Measurements from ENCODE around the gene PLAC9.
A peak's percentile ranks its signal among the peaks of the same experiment; 100 is the strongest.

PLAC9 gene

DNA sequence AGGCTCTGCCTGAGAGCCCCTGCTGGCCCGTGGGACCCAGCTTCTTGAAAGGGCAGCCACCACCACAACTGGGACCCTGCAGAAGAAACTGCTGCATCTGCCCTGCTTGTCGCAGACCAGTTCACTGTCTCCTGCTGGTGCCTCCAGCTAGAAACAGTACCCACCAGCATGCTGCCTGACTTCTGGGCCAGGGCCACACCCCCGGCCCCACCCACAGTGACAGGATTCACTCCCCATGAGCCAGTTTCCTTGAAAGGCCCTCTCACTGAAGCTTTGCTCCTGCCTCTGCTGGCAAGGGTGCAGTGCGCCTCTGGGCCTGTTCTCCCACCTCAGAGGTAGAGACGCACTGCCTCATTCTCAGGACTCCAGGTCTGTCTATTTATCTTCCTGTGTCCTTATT, 40.4 kb downstream of the PLAC9 start:
- no peak for DNase-seq
- in situ Hi-C loops (cut with MboI; ENCODE audit: low pct_unique_long_range_greater_than_20kb, low sequenced_read_pairs) = no loop called here

- DNase-seq = no peak
- in situ Hi-C loops (cut with MboI; ENCODE audit: low pct_unique_long_range_greater_than_20kb, low sequenced_read_pairs) = no loop called here
Measured at GRCh38 chr10:80173466-80173865, 40.9 kb downstream of the PLAC9 start.

GRCh38 chr10:80174641-80175395, 42.3 kb downstream of the PLAC9 start:
- no peak for DNase-seq
- in situ Hi-C loops (cut with MboI; ENCODE audit: low pct_unique_long_range_greater_than_20kb, low sequenced_read_pairs) = no loop called here

GRCh38 chr10:80176526-80176925, 44.0 kb downstream of the PLAC9 start:
- in situ Hi-C loops (cut with MboI; ENCODE audit: low pct_unique_long_range_greater_than_20kb, low sequenced_read_pairs) = no loop called here
- DNase-seq = no peak

- in situ Hi-C loops (cut with MboI; ENCODE audit: low pct_unique_long_range_greater_than_20kb, low sequenced_read_pairs) = no loop called here
- DNase-seq = no peak
Measured at GRCh38 chr10:80177781-80178636, 45.5 kb downstream of the PLAC9 start.

GRCh38 chr10:80182986-80183385, 50.5 kb downstream of the PLAC9 start:
- no peak for DNase-seq
- in situ Hi-C loops (cut with MboI; ENCODE audit: low pct_unique_long_range_greater_than_20kb, low sequenced_read_pairs) = no loop called here

DNA sequence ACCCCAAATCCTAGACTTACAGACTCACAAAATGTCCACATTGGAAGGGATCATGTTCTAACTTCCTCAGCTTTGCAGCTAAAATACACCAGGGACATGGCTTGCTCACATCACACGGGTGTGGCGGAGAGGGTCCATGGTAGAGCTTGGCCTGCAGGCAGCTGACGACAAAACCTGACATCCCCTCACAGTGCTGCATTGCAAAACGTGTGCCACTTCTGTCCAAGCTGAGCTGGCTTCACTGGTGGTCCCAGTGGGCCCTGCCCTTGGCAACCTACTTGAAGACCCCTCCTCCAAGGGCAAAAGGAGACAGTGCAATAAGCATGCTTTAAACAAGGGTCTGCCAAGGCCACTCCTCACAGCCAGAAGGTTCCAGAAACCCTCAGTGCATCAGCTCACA, 50.9 kb downstream of the PLAC9 start:
- no peak for DNase-seq
- in situ Hi-C loops (cut with MboI; ENCODE audit: low pct_unique_long_range_greater_than_20kb, low sequenced_read_pairs) = no loop called here

GRCh38 chr10:80184291-80184690, 51.8 kb downstream of the PLAC9 start:
- no peak for DNase-seq
- in situ Hi-C loops (cut with MboI; ENCODE audit: low pct_unique_long_range_greater_than_20kb, low sequenced_read_pairs) = no loop called here

DNA sequence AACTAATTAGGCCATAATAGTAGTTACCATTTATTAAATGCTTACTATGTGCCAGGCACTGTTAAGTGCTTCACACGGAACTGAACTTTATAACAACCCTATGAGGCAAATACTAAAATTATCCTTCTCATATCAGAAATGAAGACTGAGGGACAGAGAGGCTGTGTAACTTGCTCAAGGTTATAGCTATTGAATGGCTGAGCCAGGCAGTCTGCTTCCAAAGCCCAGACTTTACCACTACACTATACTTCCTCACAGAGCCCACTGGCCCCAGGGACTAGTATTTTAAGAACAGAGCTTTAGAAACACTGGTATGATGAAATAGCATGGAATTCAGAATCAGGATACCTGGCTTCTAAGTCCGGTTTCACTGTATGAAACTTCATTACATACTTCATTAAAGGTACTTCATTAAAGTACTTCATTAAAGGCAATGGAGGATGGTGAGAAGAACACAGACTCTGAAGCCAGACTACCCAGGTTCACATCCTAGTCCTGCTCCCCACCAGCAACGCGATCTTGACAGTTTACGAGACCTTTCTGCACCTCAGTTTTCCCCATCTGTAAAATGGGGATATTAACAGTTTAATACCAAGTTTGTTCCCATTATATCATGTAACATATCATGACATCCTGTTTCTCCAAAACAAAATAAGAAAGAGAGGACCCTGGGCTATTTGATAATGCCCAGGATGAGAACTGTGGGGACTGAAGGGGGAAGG, 53.2 kb downstream of the PLAC9 start:
- in situ Hi-C loops (cut with MboI; ENCODE audit: low pct_unique_long_range_greater_than_20kb, low sequenced_read_pairs) = no loop called here
- DNase-seq = no peak

- no peak for DNase-seq
- in situ Hi-C loops (cut with MboI; ENCODE audit: low pct_unique_long_range_greater_than_20kb, low sequenced_read_pairs) = no loop called here
Measured at GRCh38 chr10:80186364-80187012, 54.0 kb downstream of the PLAC9 start.

DNA sequence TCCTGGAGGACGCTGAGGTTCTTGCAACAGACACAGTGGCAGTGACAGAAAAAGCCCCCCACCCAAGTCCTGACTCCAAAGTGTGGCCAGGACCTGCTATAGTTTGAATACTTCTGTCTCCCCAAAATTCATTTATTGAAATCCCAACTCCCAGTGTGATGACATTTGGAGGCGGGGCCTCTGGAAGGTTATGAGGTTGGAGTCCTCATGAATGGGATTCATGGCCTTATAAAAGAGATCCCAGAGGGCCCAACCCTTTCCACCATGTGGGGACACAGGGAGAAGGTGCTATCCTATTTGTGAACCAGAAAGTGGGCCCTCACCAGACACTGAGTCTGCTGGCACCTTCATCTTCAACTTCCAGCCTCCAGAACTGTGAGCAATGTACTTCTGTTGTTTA, 54.5 kb downstream of the PLAC9 start:
- no peak for DNase-seq
- in situ Hi-C loops (cut with MboI; ENCODE audit: low pct_unique_long_range_greater_than_20kb, low sequenced_read_pairs) = no loop called here

GRCh38 chr10:80187465-80188409, 55.2 kb downstream of the PLAC9 start:
- peak; percentile 90 for DNase-seq
- in situ Hi-C loops (cut with MboI; ENCODE audit: low pct_unique_long_range_greater_than_20kb, low sequenced_read_pairs) = no loop called here

- in situ Hi-C loops (cut with MboI; ENCODE audit: low pct_unique_long_range_greater_than_20kb, low sequenced_read_pairs) = no loop called here
- DNase-seq = no peak
Measured at GRCh38 chr10:80188713-80189112, 56.2 kb downstream of the PLAC9 start.

GRCh38 chr10:80191589-80192270, 59.2 kb downstream of the PLAC9 start:
- DNase-seq = no peak
- in situ Hi-C loops (cut with MboI; ENCODE audit: low pct_unique_long_range_greater_than_20kb, low sequenced_read_pairs) = no loop called here

DNA sequence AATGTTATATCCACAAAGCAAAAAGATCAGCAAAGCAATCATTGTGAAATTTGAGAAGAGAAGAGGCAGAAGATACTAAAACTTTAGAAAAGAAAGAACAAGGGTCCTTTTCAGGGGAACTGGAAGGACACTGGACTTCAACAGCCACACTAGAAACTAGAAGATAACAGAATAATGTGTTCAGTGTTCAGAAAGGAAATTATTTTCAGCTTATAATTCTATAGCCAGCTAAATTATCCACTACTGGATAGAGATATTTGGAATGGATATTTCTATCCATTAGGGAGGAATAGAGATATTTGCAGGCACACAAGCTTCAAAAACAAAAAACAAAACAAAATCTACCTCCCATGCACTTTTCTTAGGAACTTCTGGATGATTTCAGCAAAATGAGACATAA, 60.0 kb downstream of the PLAC9 start:
- DNase-seq = no peak
- in situ Hi-C loops (cut with MboI; ENCODE audit: low pct_unique_long_range_greater_than_20kb, low sequenced_read_pairs) = no loop called here

DNA sequence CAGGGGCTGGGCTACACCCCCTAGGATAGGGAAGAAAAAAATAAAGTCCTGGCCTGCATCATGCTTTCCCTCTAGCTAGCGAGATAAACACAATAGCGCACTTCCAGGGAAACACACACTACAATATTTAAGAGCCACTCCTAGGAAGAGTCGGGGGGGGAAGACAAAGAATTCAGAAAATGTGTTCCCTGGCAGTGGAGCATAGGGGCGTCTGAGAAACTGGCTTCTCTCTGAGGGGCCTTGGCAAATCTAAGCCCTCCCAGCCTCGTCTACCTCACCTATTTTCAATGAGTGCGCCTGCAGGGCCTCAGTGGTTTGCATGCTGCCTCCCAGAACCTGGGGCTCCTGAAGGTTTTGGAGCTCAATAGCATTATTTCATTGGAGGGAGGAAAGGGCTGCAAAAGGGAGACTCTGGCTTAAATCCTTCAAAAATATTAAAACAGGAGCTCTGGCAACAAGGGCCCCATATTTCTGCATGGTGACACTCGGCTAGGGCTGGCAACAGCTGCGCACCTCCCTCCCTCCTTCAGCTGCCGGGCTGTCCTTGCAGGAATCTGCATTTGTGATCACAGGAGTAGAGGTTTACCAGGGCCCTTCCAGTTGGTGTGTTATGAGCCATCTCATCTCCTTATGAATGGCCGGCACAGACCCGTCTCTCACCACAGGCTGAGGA, 62.0 kb downstream of the PLAC9 start:
- no peak for DNase-seq
- in situ Hi-C loops (cut with MboI; ENCODE audit: low pct_unique_long_range_greater_than_20kb, low sequenced_read_pairs) = no loop called here
